H9 (cell line): Measurements from ENCODE around the gene SSH3. TPM values are rescaled to one million over a fixed set of nuclear protein-coding genes. Genes with fewer than 3 reads are reported as not detected.

Experiments
- DNase-seq: peaks from one replicate; pipeline ENCODE4 v3.0.0-alpha.2; 2017
- H2AFZ ChIP-seq: one replicate; pipeline ENCODE4 v1.6.1; 2013; ENCODE audit warnings: mild to moderate bottlenecking, low read length, control low read depth, moderate library complexity
- H2AK5ac ChIP-seq: 2 replicates; pipeline ENCODE4 v1.6.1; 2013; ENCODE audit warnings: low read length, control low read depth, mixed read lengths; ENCODE audit not compliant: insufficient read length
- H2BK120ac ChIP-seq: one replicate; pipeline ENCODE4 v1.6.1; 2013; ENCODE audit warnings: low read depth, mild to moderate bottlenecking, low read length, control low read depth, inconsistent platforms; ENCODE audit not compliant: poor library complexity, severe bottlenecking
- H2BK12ac ChIP-seq: 2 replicates; pipeline ENCODE4 v1.6.1; 2013; ENCODE audit warnings: low read length, control low read depth, mixed read lengths, low read depth; ENCODE audit not compliant: insufficient read length
- H2BK15ac ChIP-seq: 2 replicates; pipeline ENCODE4 v1.6.1; 2013; ENCODE audit warnings: low read depth, low read length, control low read depth
- H2BK20ac ChIP-seq: one replicate; pipeline ENCODE4 v1.6.1; 2013; ENCODE audit warnings: low read depth, mild to moderate bottlenecking, low read length, control low read depth, inconsistent platforms; ENCODE audit not compliant: poor library complexity, severe bottlenecking
- H2BK5ac ChIP-seq: 2 replicates; pipeline ENCODE4 v1.6.1; 2013; ENCODE audit warnings: low read length, control low read depth, mixed read lengths; ENCODE audit not compliant: insufficient read length
- H3K14ac ChIP-seq: 2 replicates; pipeline ENCODE4 v1.6.1; 2013; ENCODE audit warnings: low read length, control low read depth; ENCODE audit not compliant: insufficient read depth
- H3K18ac ChIP-seq: 2 replicates; pipeline ENCODE4 v1.6.1; 2013; ENCODE audit warnings: low read depth, mild to moderate bottlenecking, mixed read lengths, low read length, control low read depth; ENCODE audit not compliant: insufficient read length
- H3K23ac ChIP-seq: 2 replicates; pipeline ENCODE4 v1.6.1; 2013; ENCODE audit warnings: low read length, control low read depth, mixed read lengths, low read depth; ENCODE audit not compliant: insufficient read length
- H3K23me2 ChIP-seq: 2 replicates; pipeline ENCODE4 v1.6.1; 2013; ENCODE audit warnings: low read depth, mild to moderate bottlenecking, mixed read lengths, low read length, control low read depth; ENCODE audit not compliant: insufficient read length, poor library complexity, severe bottlenecking
- H3K27ac ChIP-seq: 2 replicates; pipeline ENCODE4 v1.5.1; 2013; ENCODE audit warnings: low read length, control low read depth, mixed read lengths, low read depth; ENCODE audit not compliant: insufficient read length
- H3K27me3 ChIP-seq: 2 replicates; pipeline ENCODE4 v1.6.1; 2013; ENCODE audit warnings: low read length, control low read depth, inconsistent platforms; ENCODE audit not compliant: insufficient read depth
- H3K4ac ChIP-seq: 2 replicates; pipeline ENCODE4 v1.6.1; 2013; ENCODE audit warnings: low read depth, mild to moderate bottlenecking, control low read depth, inconsistent platforms, low read length, moderate library complexity
- H3K4me1 ChIP-seq: 2 replicates; pipeline ENCODE4 v1.6.1; 2013; ENCODE audit warnings: low read length, control low read depth, inconsistent platforms; ENCODE audit not compliant: insufficient read depth
- H3K4me2 ChIP-seq: 2 replicates; pipeline ENCODE4 v1.6.1; 2013; ENCODE audit warnings: low read length, control low read depth, mixed read lengths; ENCODE audit not compliant: insufficient read length, insufficient read depth
- H3K56ac ChIP-seq: 2 replicates; pipeline ENCODE4 v1.6.1; 2013; ENCODE audit warnings: low read depth, mild to moderate bottlenecking, mixed read lengths, low read length, control low read depth; ENCODE audit not compliant: insufficient read length
- H3K79me1 ChIP-seq: 2 replicates; pipeline ENCODE4 v1.6.1; 2013; ENCODE audit warnings: low read depth, mild to moderate bottlenecking, moderate library complexity, low read length, control low read depth, inconsistent platforms; ENCODE audit not compliant: insufficient read depth, poor library complexity, severe bottlenecking
- H3K79me2 ChIP-seq: 2 replicates; pipeline ENCODE4 v1.6.1; 2013; ENCODE audit warnings: low read length, control low read depth, inconsistent platforms; ENCODE audit not compliant: insufficient read depth
- H3K9ac ChIP-seq: 2 replicates; pipeline ENCODE4 v1.6.1; 2013; ENCODE audit warnings: low read length, control low read depth, mixed read lengths; ENCODE audit not compliant: insufficient read length; ENCODE audit errors: extremely low read depth
- H3K9me3 ChIP-seq: one replicate; pipeline ENCODE4 v1.6.1; 2013; ENCODE audit warnings: low read depth, low read length, inconsistent platforms; ENCODE audit not compliant: control insufficient read depth
- H3T11ph ChIP-seq: one replicate; pipeline ENCODE4 v1.6.1; 2013; ENCODE audit warnings: mild to moderate bottlenecking, low read length, control low read depth, inconsistent platforms
- H4K20me1 ChIP-seq: one replicate; pipeline ENCODE4 v1.6.1; 2013; ENCODE audit not compliant: control insufficient read depth, insufficient read length, insufficient read depth
- H4K5ac ChIP-seq: 2 replicates; pipeline ENCODE4 v1.6.1; 2013; ENCODE audit warnings: low read depth, mild to moderate bottlenecking, mixed read lengths, low read length, control low read depth; ENCODE audit not compliant: insufficient read length
- H4K8ac ChIP-seq: replicated peaks from 2 replicates; pipeline ENCODE4 v1.6.1; 2013; ENCODE audit warnings: low read length, control low read depth, mixed read lengths, low read depth; ENCODE audit not compliant: insufficient read length
- H4K91ac ChIP-seq: 2 replicates; pipeline ENCODE4 v1.6.1; 2013; ENCODE audit warnings: low read depth, mild to moderate bottlenecking, moderate library complexity, mixed read lengths, low read length, control low read depth; ENCODE audit not compliant: insufficient read length
- H3K27ac Mint-ChIP-seq, 3 experiments: 2 replicates in 2 of 3; 3 replicates in 1 of 3; pipeline ENCODE4 v1.8.0; 2020 to 2021; ENCODE audit warnings: mixed read lengths in 3 of 3, mild to moderate bottlenecking in 1 of 3, moderate library complexity in 1 of 3
- H3K27me3 Mint-ChIP-seq: 2 replicates; pipeline ENCODE4 v1.8.0; 2021; ENCODE audit warnings: low read depth, mild to moderate bottlenecking, moderate library complexity, mixed read lengths
- H3K36me3 Mint-ChIP-seq, 3 experiments: 2 replicates in 2 of 3; 3 replicates in 1 of 3; pipeline ENCODE4 v1.8.0; 2020 to 2021; ENCODE audit warnings: low read depth in 3 of 3, mixed read lengths in 3 of 3; ENCODE audit not compliant: insufficient read depth in 1 of 3
- H3K4me1 Mint-ChIP-seq, 2 experiments: 2 replicates each; pipeline ENCODE4 v1.8.0; 2020; ENCODE audit warnings: mixed read lengths in 2 of 2
- H3K4me3 Mint-ChIP-seq, 2 experiments: 2 replicates in 1 of 2; 3 replicates in 1 of 2; pipeline ENCODE4 v1.8.0; 2020 to 2021; ENCODE audit warnings: mild to moderate bottlenecking in 2 of 2, mixed read lengths in 2 of 2, moderate library complexity in 1 of 2
- H3K9me3 Mint-ChIP-seq, 2 experiments: 2 replicates in 1 of 2; 3 replicates in 1 of 2; pipeline ENCODE4 v1.8.0; 2020; ENCODE audit warnings: mild to moderate bottlenecking in 2 of 2, mixed read lengths in 2 of 2, moderate library complexity in 1 of 2
- WGBS: extraction: QIAGEN DNeasy Blood & Tissue Kit; methylation state at CpG from one replicate; pipeline ENCODE4 v1.1.7; 2013; ENCODE audit warnings: missing lambda C conversion rate, low lambda C conversion rate, mixed read lengths; ENCODE audit not compliant: insufficient read length; ENCODE audit errors: extremely low coverage; 5-methylcytosine and 5-hydroxymethylcytosine counted together
- total RNA-seq: library from RNA; stranded (reverse); gene quantifications from 2 replicates; pipeline ENCODE4 v1.2.1, GENCODE V29; 2021
- TF ChIP-seq, protein P1 (sequence below): fragments of 200-600 bp; sonication (generic); conservative IDR thresholded peaks from 3 replicates; pipeline ENCODE4 v1.8.0; 2021; ENCODE audit warnings: antibody characterized with exemption, mild to moderate bottlenecking

The SSH3 gene
- total RNA-seq, 1 experiment from 2014 or later = 42.2 TPM

DNA sequence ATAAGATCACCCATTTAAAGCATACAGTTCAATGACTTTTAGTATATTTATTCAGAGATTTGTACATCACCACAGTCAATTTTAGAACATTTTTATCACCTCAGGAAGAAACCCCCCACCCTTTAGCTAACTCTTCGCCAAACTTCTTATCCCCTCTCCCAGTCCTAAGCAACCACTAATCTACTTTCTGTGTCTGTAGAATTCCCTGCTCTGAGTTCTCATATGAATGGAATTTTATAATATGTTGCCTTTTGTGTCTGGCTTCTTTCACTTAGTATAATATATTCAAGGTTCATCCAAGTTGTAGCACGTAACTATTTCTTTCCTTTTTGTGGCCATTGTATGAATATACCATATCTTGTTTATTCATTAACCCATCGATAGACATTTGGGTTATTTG, 10.7 kb upstream of the SSH3 start:
- DNase-seq = no peak
- Histone ChIP-seq H3T11ph (no peak overlapping the region), H3K79me2 (no peaks in the 10 kb centered on the region), H2AFZ (no peak overlapping the region), H3K23me2 (peaks cover 6% of the 10 kb centered on the region), H3K4me2 (no peak overlapping the region), H4K20me1 (no peaks in the 10 kb centered on the region), H2BK20ac (no peak overlapping the region), H3K4ac (no peak overlapping the region), H3K27ac (no peak overlapping the region), H3K23ac (no peak overlapping the region), H2BK5ac (no peak overlapping the region), H3K18ac (no peak overlapping the region), H4K91ac (no peak overlapping the region), H2BK15ac (no peak overlapping the region), H3K14ac (no peak overlapping the region), H3K4me1 (peaks cover under 1% of the 10 kb centered on the region; the same call in 1 of the 2 replicates), H4K8ac (no peak overlapping the region), H3K27me3 (no peaks in the 10 kb centered on the region), H2AK5ac (no peak overlapping the region), H2BK120ac (no peak overlapping the region), H3K9ac (no peak overlapping the region), H3K79me1 (no peaks in the 10 kb centered on the region), H3K56ac (no peak overlapping the region), H4K5ac (no peak overlapping the region), H2BK12ac (no peak overlapping the region), H3K9me3 (no peaks in the 10 kb centered on the region)
- Mint-ChIP-seq H3K9me3 (peaks cover 16 to 21% of the 10 kb centered on the region in 2 experiments), H3K36me3 (peaks cover 32 to 54% (median 42%) of the 10 kb centered on the region in 3 experiments), H3K27me3 (peaks cover 2% of the 10 kb centered on the region; the same call in 1 of the 2 replicates), H3K4me1 (peaks cover 9 to 10% of the 10 kb centered on the region in 2 experiments), H3K27ac (no peak overlapping the region), H3K4me3 (no peak overlapping the region)
- no CpG with 5 or more reads among the region's 3 CpGs for WGBS
- TF ChIP-seq, protein P1, sequence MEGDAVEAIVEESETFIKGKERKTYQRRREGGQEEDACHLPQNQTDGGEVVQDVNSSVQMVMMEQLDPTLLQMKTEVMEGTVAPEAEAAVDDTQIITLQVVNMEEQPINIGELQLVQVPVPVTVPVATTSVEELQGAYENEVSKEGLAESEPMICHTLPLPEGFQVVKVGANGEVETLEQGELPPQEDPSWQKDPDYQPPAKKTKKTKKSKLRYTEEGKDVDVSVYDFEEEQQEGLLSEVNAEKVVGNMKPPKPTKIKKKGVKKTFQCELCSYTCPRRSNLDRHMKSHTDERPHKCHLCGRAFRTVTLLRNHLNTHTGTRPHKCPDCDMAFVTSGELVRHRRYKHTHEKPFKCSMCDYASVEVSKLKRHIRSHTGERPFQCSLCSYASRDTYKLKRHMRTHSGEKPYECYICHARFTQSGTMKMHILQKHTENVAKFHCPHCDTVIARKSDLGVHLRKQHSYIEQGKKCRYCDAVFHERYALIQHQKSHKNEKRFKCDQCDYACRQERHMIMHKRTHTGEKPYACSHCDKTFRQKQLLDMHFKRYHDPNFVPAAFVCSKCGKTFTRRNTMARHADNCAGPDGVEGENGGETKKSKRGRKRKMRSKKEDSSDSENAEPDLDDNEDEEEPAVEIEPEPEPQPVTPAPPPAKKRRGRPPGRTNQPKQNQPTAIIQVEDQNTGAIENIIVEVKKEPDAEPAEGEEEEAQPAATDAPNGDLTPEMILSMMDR = no peak
